Measurements from ENCODE around the gene DACH1. TPM values are rescaled to one million over a fixed set of nuclear protein-coding genes. Genes with fewer than 3 reads are reported as not detected.

The DACH1 gene
- polyA plus RNA-seq, 1 donor, result 8.1 TPM

DNA sequence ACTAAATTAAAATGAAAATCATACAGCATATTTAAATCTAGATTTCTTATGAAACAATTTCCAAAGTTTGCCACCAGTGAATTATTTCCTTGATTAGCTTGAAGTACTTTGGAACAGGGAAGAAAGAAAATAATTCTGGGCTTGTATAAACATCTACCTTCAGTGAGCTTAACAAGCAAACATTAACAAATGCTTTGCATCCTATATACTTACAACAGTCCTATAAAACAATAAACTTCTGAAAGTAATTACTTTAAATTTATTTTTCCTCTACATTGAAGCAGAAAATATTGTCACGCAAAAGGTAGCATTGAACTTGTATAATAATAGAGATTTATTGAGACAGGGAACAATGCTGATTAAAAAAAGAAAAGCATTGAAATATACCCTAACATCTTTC lies 164.8 kb downstream of the DACH1 start:
- no peak for DNase-seq (ENCODE audit: low read depth)

DNA sequence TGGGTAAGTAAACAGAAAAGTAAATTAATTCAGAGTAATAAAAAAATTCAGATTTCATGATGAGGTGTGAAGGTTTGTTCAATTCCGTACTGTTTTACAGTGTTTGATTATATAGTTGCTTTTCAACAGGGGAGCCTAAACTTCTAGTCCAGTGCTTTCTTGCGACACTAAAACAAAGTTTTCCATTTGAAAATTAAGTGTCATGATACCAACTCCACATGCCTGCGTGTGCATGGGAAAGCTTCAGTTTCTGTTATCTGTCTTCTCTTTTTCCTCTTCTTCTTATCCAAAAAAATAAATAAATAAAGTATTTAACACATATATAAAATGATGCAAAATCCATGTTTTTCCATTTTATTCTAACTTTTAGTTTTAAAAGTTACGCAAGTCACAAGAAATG lies 165.3 kb downstream of the DACH1 start:
- DNase-seq (ENCODE audit: low read depth), result no peak

DNA sequence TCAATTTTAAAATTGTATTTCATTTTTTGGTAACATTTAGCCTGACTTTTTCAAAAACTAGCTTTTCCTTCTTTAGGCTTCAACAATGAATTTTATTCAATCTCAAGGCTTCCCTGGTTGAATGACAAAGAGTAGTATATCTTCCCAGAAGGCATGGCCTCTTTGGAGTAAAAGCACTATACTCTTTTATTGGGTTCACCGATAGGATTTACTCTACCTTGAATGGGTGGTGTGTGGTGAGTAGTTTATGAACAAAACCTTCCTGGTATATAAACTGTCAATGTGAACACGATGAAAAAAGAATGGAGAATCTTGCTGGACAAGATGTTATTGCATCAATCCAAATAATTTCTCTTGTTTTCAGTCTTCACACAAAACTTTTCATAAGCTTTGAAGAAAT lies 167.7 kb downstream of the DACH1 start:
- no peak for DNase-seq (ENCODE audit: low read depth)

GRCh38 chr13:71695662-71696061 lies 171.3 kb downstream of the DACH1 start:
- DNase-seq (ENCODE audit: low read depth), result no peak

GRCh38 chr13:71685072-71685471 lies 181.9 kb downstream of the DACH1 start:
- DNase-seq (ENCODE audit: low read depth), result no peak

- no peak for DNase-seq (ENCODE audit: low read depth)
These were observed 184.9 kb downstream of the DACH1 start for GRCh38 chr13:71681901-71682613.

DNA sequence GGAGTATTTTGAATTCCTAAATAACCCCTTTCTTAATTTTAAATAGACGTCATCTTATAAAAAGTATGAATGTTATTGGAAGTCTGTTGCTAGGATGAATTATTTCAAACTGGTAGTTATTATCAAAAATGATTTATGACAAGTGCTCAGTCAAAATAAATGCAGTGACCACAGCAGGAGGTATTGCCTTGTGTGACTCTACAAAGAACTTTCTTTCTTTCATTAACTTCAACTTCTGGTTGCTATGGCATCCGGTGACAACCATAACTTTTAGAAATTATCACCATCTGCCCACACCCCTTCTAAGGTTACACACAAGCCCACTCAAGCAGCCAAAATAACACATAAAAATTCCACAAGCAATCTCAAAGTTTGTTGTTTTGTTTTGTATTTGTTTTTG lies 189.9 kb downstream of the DACH1 start:
- no peak for DNase-seq (ENCODE audit: low read depth)

DNA sequence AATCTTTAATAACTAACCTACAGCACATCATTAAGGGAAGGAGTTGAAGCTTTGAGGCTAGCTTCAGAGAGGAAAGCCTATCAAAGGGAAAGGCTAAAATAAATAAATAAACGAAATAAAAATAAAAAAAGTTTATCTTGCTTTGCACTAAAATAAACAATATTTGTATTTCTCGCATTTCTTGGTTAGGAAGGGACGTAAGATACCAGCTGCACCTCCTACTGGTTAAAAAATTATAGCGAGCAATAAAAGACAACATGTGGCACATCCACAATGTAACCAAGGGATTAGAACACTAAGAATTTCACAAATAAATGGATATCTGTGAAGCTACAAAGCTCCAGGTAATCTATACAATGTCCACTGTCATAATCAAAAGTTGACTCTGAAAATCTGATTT lies 194.5 kb downstream of the DACH1 start:
- DNase-seq (ENCODE audit: low read depth), result no peak

DNA sequence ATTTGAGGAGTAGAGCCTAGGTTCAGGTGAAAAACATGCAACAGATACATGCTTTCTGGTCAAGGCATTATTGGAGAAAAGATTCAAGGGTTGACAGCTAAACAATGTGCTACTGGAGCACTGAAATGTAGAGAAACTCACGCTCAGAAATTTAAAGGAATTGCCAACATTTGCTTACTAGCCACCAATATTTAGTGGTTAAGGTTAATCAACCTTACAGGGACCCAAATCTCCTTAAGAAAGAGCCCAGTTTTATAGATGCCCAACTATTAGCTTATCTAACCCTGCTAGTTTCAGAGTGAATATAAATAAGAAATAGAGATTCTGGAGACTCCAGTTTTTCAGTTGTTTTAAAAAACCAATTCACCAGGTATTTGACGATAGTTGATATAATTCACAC lies 203.6 kb downstream of the DACH1 start:
- DNase-seq (ENCODE audit: low read depth), result no peak

- no peak for DNase-seq (ENCODE audit: low read depth)
These were observed 205.1 kb downstream of the DACH1 start for GRCh38 chr13:71661921-71662320.

DNA sequence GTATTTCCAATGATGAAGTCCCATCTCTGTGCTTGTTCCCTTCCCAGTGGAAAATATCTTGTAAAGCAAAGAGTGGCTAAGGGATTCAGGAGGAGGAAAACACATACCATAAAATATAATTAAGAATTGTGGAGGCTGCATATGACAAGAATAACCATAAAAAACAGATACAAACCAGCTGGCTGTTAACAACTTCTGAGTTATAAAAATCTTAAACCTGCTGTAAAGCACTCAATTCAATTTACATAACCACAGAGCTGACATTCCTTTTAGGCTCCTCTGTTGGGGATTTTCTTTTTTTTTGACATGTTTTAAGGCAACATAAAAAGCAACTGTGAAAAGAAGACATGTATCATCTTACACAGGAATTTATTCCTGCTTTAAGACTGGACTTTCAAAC lies 207.6 kb downstream of the DACH1 start:
- no peak for DNase-seq (ENCODE audit: low read depth)

DNA sequence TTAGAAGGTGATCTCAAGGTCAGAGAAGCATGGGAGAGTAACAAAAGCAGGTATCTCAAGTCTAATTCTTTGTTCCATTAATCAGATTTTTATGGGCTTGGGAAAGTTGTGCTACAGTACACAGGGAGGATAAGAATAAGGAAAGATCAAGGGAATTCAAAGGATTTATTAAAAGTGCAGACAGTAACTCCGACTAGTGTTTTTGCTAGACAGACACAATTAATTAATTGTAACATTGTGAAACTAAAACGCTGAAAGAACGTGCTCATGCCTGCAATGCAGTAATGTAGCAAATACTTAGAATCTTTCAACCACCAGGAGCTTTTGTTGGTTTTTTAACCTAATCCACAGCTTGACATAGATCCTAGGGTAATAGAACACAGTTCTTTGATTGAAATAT lies 221.5 kb downstream of the DACH1 start:
- no peak for DNase-seq (ENCODE audit: low read depth)

DNA sequence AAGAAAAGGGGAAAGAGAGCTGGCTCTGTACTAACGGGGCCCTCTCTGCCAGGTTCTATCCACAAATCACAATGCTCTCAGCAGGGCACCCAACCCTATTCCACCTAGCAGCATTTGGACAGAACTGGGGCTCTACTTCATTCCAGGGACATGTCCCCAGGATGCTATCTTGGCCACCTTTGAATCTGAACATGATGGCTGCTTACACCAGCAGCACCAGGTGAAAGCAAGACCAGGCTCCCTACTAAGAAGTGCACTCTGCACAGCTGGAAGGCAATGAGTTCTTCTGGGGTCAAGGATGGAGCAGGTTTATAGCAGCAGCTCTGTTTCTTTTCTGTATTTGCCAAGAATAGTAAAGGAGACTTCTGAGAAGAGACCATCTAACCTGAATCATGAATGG lies 222.4 kb downstream of the DACH1 start:
- no peak for DNase-seq (ENCODE audit: low read depth)

DNA sequence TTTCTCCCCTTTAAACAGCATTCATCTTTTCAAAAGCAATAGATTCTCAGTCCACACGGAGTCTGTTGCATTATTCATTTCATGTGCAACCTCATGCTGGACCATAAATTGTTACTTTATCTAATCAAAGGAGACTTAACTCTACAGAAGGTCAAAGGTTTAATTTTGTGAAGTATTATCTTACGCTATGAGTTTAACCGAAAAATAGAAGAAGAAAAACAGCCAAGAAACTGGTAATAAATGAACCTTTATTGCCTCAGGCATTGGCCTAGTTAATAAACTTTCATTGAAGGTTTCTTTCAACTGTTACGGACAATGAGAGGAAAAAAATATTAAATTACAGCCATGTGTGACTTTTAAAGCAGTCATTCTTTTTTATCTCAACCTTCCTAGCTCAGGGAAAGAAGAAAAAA lies 223.6 kb downstream of the DACH1 start:
- no peak for DNase-seq (ENCODE audit: low read depth)

DNA sequence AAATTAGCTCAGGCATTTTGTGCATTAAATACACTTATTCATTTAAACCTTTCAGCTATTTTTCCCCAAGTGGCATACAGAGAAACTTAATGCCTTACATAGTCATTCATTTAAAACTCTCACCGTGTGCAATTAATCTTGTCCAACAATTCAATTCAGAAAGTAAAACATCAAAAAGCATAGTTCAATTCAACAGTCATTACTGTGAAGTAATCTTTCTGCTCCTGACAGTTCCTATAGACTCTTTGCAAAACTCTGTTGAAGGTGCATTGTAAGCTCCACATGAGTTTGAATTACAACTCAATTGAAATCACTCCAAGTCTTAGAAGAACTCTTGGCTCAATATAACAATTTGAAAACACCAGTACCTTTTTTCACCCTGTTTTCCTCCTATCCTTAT lies 228.3 kb downstream of the DACH1 start:
- DNase-seq (ENCODE audit: low read depth), result no peak

DNA sequence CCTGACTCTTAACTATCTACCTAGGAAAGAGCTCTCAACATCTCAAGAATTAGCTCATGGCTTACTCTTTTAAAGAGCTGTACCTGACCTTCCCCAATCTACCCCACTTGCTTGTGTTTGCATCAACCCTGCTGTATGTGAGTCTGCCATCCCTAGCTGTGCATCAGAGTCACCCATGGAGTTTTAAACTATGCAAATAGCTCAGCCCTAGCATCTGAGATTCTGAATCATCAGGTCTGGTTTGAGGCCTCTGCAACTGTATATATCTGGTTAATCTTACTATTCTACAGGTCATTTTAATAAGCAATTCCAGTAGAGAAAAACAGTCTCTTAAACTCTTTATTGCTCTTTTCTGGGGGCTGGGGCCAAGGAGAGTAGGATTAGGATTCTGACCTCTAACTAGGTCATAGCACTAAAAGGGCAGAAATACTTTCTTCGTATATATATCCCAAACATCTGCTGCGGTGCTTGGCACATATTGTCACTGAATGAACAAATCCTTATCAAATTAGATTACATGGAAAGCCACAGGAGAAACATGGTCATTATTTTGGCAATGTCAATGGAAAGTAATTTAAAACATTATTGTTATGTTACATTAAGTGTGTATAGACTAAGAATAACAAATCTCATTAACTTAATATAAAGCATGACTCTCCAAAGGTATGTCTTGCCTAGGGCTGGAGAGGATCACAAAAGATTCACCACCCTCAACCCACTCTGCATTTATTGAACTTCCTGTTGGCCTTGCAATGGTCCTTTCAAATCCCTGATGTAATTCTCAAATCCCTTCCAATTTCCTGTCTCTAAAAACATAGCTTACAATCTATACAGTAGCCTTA lies 232.2 kb downstream of the DACH1 start:
- no peak for DNase-seq (ENCODE audit: low read depth)

DNA sequence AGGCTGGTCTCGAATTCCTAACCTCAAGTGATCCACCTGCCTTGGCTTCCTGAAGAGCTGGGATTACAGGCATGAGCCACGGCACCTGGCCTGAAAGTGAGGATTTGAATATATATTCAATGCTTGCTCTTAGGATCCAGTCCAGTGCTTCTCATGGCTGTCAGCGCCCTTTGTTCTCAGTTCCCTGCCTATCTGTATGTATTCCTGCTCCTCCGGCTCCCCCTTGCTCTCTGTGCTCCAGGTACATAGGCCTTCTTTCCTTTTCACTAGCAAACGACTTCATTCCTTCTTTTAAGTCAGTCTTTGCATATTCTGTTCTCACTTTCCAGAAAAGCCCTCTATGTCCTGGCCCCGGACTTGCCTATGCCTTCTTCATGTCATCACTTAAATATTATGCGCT lies 232.8 kb downstream of the DACH1 start:
- DNase-seq (ENCODE audit: low read depth), result no peak

DNA sequence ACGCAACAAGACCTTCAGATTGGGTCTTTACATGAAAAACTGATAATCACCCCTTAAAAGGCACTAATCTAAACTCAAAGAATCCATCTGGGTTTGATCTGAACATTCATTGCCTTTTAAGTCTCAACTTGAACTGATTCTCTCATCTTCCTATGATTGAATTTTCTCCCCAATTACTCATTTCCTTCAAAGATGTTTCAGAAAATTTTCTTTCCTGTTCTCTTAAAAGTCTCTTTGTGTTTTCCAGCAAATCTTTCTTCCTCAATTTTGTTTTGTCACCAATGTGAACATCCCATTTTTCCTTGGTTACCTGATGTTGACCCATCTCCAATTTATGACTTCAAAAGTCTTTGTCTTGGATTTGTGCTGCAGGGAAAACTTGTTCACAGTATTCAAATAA lies 234.3 kb downstream of the DACH1 start:
- no peak for DNase-seq (ENCODE audit: low read depth)

DNA sequence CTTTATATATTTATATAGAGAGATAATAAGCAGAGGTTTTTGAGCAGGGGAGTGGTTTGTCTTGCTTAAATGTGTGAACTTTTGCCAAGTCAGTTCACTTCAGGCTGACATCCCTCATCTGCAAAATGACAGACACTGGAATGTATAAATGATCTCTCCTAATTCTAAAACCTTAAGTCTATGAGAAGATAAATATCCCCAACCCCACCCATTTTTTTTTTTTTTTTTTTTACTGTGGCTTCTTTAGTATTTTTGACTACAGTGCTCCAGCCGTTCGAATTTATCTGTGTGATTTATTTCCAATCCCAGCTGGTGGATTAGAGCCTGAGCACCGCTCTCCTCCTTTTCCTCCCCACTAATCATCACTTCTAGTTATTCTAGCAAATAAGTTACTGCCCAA lies 234.8 kb downstream of the DACH1 start:
- DNase-seq (ENCODE audit: low read depth), result no peak

DNA sequence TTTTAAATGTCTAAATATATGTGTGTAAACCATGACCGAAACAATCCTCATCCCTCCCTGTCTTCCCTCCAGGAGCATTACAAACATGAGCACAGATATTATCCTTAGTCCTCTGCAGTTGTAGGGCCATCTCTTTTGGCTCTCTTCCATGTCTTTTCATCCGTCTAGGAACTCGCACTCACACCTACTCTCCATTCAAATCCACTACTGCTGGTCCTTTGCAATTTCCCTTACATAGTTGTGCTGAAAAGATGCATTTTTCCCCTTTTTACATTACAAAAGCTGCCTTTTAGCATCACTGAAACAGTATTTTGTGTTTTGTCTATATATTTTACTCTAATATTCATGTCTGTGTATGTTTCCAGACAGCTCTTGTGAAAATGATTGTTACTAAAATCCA lies 237.8 kb downstream of the DACH1 start:
- no peak for DNase-seq (ENCODE audit: low read depth)

DNA sequence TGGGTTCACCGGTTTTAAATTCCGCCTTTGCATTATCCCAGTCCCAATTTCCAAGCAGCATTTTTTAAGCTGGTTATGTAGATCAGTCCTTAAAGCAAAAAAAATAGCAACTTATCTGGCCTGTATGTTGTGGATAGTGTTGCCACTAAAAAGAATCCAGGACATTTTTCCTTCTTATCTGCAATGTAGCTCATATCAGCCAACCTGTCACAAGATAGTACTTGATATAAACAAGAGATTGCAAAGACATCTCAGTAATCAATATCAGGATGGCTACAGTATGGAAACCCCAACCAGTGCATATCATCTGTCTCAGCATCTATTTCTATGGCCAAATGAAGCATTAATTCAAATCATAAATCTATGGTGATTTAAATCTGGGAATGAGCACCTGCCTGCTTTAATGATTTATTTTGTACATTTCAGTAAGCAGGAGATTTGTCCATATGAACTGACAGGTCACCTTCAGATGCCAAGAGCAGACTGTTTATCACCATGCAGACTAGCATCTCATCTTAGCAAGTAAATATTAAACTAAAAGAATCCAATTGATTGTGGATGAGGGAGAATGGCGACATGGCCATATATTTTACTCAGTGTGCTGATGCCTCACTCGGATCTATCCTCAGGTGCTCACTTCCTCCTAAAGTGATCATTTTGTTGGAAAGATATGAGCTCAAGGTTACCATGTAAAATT lies 240.4 kb downstream of the DACH1 start:
- DNase-seq (ENCODE audit: low read depth), result no peak

GRCh38 chr13:71625694-71626093 lies 241.3 kb downstream of the DACH1 start:
- DNase-seq (ENCODE audit: low read depth), result no peak

Measured in forelimb muscle (tissue), 1 donor.